HEK293T (cell line): ENCODE results near the gene RHD.
"Not testable (repeated sequence)": the region's sequence is repeated elsewhere in the genome, so short reads cannot be mapped to it uniquely, and the experiment has no call there.

Experiments used
- ARNT ChIP-seq: fragments of 450-650 bp; IDR thresholded peaks from 2 replicates; pipeline ENCODE4 v1.6.1; 2017; ENCODE audit warnings: mild to moderate bottlenecking
- FOXK2 ChIP-seq: fragments of 450-650 bp; IDR thresholded peaks from 2 replicates; pipeline ENCODE4 v1.6.1; 2016; ENCODE audit warnings: mild to moderate bottlenecking
- FOXM1 ChIP-seq: fragments of 450-650 bp; IDR thresholded peaks from 2 replicates; pipeline ENCODE4 v1.6.1; 2017; ENCODE audit warnings: mild to moderate bottlenecking, borderline replicate concordance
- HDGF ChIP-seq: fragments of 450-650 bp; IDR thresholded peaks from 2 replicates; pipeline ENCODE4 v1.6.1; 2017; ENCODE audit warnings: antibody characterized with exemption, borderline replicate concordance
- L3MBTL2 ChIP-seq: fragments of 450-650 bp; conservative IDR thresholded peaks from 2 replicates; pipeline ENCODE4 v1.6.1; 2016; ENCODE audit warnings: mild to moderate bottlenecking
- NFRKB ChIP-seq: fragments of 450-650 bp; IDR thresholded peaks from 2 replicates; pipeline ENCODE4 v1.6.1; 2016; ENCODE audit warnings: mild to moderate bottlenecking, moderate library complexity
- PKNOX1 ChIP-seq: fragments of 450-650 bp; IDR thresholded peaks from 2 replicates; pipeline ENCODE4 v1.6.1; 2016
- SP1 ChIP-seq: fragments of 450-650 bp; IDR thresholded peaks from 2 replicates; pipeline ENCODE4 v1.6.1; 2017
- SUZ12 ChIP-seq: fragments of 450-650 bp; IDR thresholded peaks from 2 replicates; pipeline ENCODE4 v1.6.1; 2016; ENCODE audit warnings: mild to moderate bottlenecking
- TARDBP ChIP-seq: fragments of 450-650 bp; IDR thresholded peaks from 2 replicates; pipeline ENCODE4 v1.6.1; 2016
- ZNF384 ChIP-seq: fragments of 450-650 bp; IDR thresholded peaks from 2 replicates; pipeline ENCODE4 v1.6.1; 2016

DNA sequence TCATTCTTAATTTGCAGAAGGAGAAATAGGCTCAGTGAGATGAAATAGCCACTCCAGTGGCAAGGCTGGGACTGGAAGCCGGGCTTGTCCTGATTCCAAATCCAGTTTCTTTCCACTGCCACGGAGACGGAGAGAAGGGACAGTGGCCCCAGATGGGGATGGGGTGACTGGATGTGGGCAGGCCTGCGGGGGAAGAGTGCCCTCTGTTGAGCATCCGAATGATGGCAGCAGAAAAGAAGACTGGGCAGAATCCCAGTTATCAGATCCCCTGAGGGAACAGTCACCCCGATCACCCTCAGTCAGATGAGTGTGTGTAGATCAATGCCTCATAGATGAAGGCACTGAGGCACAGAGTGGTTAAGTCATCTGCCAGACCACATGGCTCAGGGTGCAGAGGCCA lies 17.7 kb downstream of the RHD start:
- TF ChIP-seq FOXK2, HDGF, ZNF384, SUZ12, L3MBTL2, FOXM1, PKNOX1, SP1, ARNT, NFRKB, TARDBP: not testable (repeated sequence)
